H9 (cell line): Measurements from ENCODE around the gene PDE7B. TPM values are rescaled to one million over a fixed set of nuclear protein-coding genes. Genes with fewer than 3 reads are reported as not detected.

Experiments
- DNase-seq: peaks from one replicate; pipeline ENCODE4 v3.0.0-alpha.2; 2017
- H2AFZ ChIP-seq: one replicate; pipeline ENCODE4 v1.6.1; 2013; ENCODE audit warnings: mild to moderate bottlenecking, low read length, control low read depth, moderate library complexity
- H2AK5ac ChIP-seq: 2 replicates; pipeline ENCODE4 v1.6.1; 2013; ENCODE audit warnings: low read length, control low read depth, mixed read lengths; ENCODE audit not compliant: insufficient read length
- H2BK120ac ChIP-seq: one replicate; pipeline ENCODE4 v1.6.1; 2013; ENCODE audit warnings: low read depth, mild to moderate bottlenecking, low read length, control low read depth, inconsistent platforms; ENCODE audit not compliant: poor library complexity, severe bottlenecking
- H2BK12ac ChIP-seq: 2 replicates; pipeline ENCODE4 v1.6.1; 2013; ENCODE audit warnings: low read length, control low read depth, mixed read lengths, low read depth; ENCODE audit not compliant: insufficient read length
- H2BK15ac ChIP-seq: 2 replicates; pipeline ENCODE4 v1.6.1; 2013; ENCODE audit warnings: low read depth, low read length, control low read depth
- H2BK20ac ChIP-seq: one replicate; pipeline ENCODE4 v1.6.1; 2013; ENCODE audit warnings: low read depth, mild to moderate bottlenecking, low read length, control low read depth, inconsistent platforms; ENCODE audit not compliant: poor library complexity, severe bottlenecking
- H2BK5ac ChIP-seq: 2 replicates; pipeline ENCODE4 v1.6.1; 2013; ENCODE audit warnings: low read length, control low read depth, mixed read lengths; ENCODE audit not compliant: insufficient read length
- H3K14ac ChIP-seq: 2 replicates; pipeline ENCODE4 v1.6.1; 2013; ENCODE audit warnings: low read length, control low read depth; ENCODE audit not compliant: insufficient read depth
- H3K18ac ChIP-seq: 2 replicates; pipeline ENCODE4 v1.6.1; 2013; ENCODE audit warnings: low read depth, mild to moderate bottlenecking, mixed read lengths, low read length, control low read depth; ENCODE audit not compliant: insufficient read length
- H3K23ac ChIP-seq: 2 replicates; pipeline ENCODE4 v1.6.1; 2013; ENCODE audit warnings: low read length, control low read depth, mixed read lengths, low read depth; ENCODE audit not compliant: insufficient read length
- H3K23me2 ChIP-seq: 2 replicates; pipeline ENCODE4 v1.6.1; 2013; ENCODE audit warnings: low read depth, mild to moderate bottlenecking, mixed read lengths, low read length, control low read depth; ENCODE audit not compliant: insufficient read length, poor library complexity, severe bottlenecking
- H3K27ac ChIP-seq: 2 replicates; pipeline ENCODE4 v1.5.1; 2013; ENCODE audit warnings: low read length, control low read depth, mixed read lengths, low read depth; ENCODE audit not compliant: insufficient read length
- H3K27me3 ChIP-seq: 2 replicates; pipeline ENCODE4 v1.6.1; 2013; ENCODE audit warnings: low read length, control low read depth, inconsistent platforms; ENCODE audit not compliant: insufficient read depth
- H3K4ac ChIP-seq: 2 replicates; pipeline ENCODE4 v1.6.1; 2013; ENCODE audit warnings: low read depth, mild to moderate bottlenecking, control low read depth, inconsistent platforms, low read length, moderate library complexity
- H3K4me1 ChIP-seq: 2 replicates; pipeline ENCODE4 v1.6.1; 2013; ENCODE audit warnings: low read length, control low read depth, inconsistent platforms; ENCODE audit not compliant: insufficient read depth
- H3K4me2 ChIP-seq: 2 replicates; pipeline ENCODE4 v1.6.1; 2013; ENCODE audit warnings: low read length, control low read depth, mixed read lengths; ENCODE audit not compliant: insufficient read length, insufficient read depth
- H3K56ac ChIP-seq: 2 replicates; pipeline ENCODE4 v1.6.1; 2013; ENCODE audit warnings: low read depth, mild to moderate bottlenecking, mixed read lengths, low read length, control low read depth; ENCODE audit not compliant: insufficient read length
- H3K79me1 ChIP-seq: 2 replicates; pipeline ENCODE4 v1.6.1; 2013; ENCODE audit warnings: low read depth, mild to moderate bottlenecking, moderate library complexity, low read length, control low read depth, inconsistent platforms; ENCODE audit not compliant: insufficient read depth, poor library complexity, severe bottlenecking
- H3K79me2 ChIP-seq: 2 replicates; pipeline ENCODE4 v1.6.1; 2013; ENCODE audit warnings: low read length, control low read depth, inconsistent platforms; ENCODE audit not compliant: insufficient read depth
- H3K9ac ChIP-seq: 2 replicates; pipeline ENCODE4 v1.6.1; 2013; ENCODE audit warnings: low read length, control low read depth, mixed read lengths; ENCODE audit not compliant: insufficient read length; ENCODE audit errors: extremely low read depth
- H3K9me3 ChIP-seq: one replicate; pipeline ENCODE4 v1.6.1; 2013; ENCODE audit warnings: low read depth, low read length, inconsistent platforms; ENCODE audit not compliant: control insufficient read depth
- H3T11ph ChIP-seq: one replicate; pipeline ENCODE4 v1.6.1; 2013; ENCODE audit warnings: mild to moderate bottlenecking, low read length, control low read depth, inconsistent platforms
- H4K20me1 ChIP-seq: one replicate; pipeline ENCODE4 v1.6.1; 2013; ENCODE audit not compliant: control insufficient read depth, insufficient read length, insufficient read depth
- H4K5ac ChIP-seq: 2 replicates; pipeline ENCODE4 v1.6.1; 2013; ENCODE audit warnings: low read depth, mild to moderate bottlenecking, mixed read lengths, low read length, control low read depth; ENCODE audit not compliant: insufficient read length
- H4K8ac ChIP-seq: replicated peaks from 2 replicates; pipeline ENCODE4 v1.6.1; 2013; ENCODE audit warnings: low read length, control low read depth, mixed read lengths, low read depth; ENCODE audit not compliant: insufficient read length
- H4K91ac ChIP-seq: 2 replicates; pipeline ENCODE4 v1.6.1; 2013; ENCODE audit warnings: low read depth, mild to moderate bottlenecking, moderate library complexity, mixed read lengths, low read length, control low read depth; ENCODE audit not compliant: insufficient read length
- H3K27ac Mint-ChIP-seq, 3 experiments: 2 replicates in 2 of 3; 3 replicates in 1 of 3; pipeline ENCODE4 v1.8.0; 2020 to 2021; ENCODE audit warnings: mixed read lengths in 3 of 3, mild to moderate bottlenecking in 1 of 3, moderate library complexity in 1 of 3
- H3K27me3 Mint-ChIP-seq: 2 replicates; pipeline ENCODE4 v1.8.0; 2021; ENCODE audit warnings: low read depth, mild to moderate bottlenecking, moderate library complexity, mixed read lengths
- H3K36me3 Mint-ChIP-seq, 3 experiments: 2 replicates in 2 of 3; 3 replicates in 1 of 3; pipeline ENCODE4 v1.8.0; 2020 to 2021; ENCODE audit warnings: low read depth in 3 of 3, mixed read lengths in 3 of 3; ENCODE audit not compliant: insufficient read depth in 1 of 3
- H3K4me1 Mint-ChIP-seq, 2 experiments: 2 replicates each; pipeline ENCODE4 v1.8.0; 2020; ENCODE audit warnings: mixed read lengths in 2 of 2
- H3K4me3 Mint-ChIP-seq, 2 experiments: 2 replicates in 1 of 2; 3 replicates in 1 of 2; pipeline ENCODE4 v1.8.0; 2020 to 2021; ENCODE audit warnings: mild to moderate bottlenecking in 2 of 2, mixed read lengths in 2 of 2, moderate library complexity in 1 of 2
- H3K9me3 Mint-ChIP-seq, 2 experiments: 2 replicates in 1 of 2; 3 replicates in 1 of 2; pipeline ENCODE4 v1.8.0; 2020; ENCODE audit warnings: mild to moderate bottlenecking in 2 of 2, mixed read lengths in 2 of 2, moderate library complexity in 1 of 2
- WGBS: extraction: QIAGEN DNeasy Blood & Tissue Kit; methylation state at CpG from one replicate; pipeline ENCODE4 v1.1.7; 2013; ENCODE audit warnings: missing lambda C conversion rate, low lambda C conversion rate, mixed read lengths; ENCODE audit not compliant: insufficient read length; ENCODE audit errors: extremely low coverage; 5-methylcytosine and 5-hydroxymethylcytosine counted together
- total RNA-seq: library from RNA; stranded (reverse); gene quantifications from 2 replicates; pipeline ENCODE4 v1.2.1, GENCODE V29; 2021
- TF ChIP-seq, protein P1 (sequence below): fragments of 200-600 bp; sonication (generic); conservative IDR thresholded peaks from 3 replicates; pipeline ENCODE4 v1.8.0; 2021; ENCODE audit warnings: antibody characterized with exemption, mild to moderate bottlenecking

The PDE7B gene
- total RNA-seq, 1 experiment from 2014 or later, result not detected

DNA sequence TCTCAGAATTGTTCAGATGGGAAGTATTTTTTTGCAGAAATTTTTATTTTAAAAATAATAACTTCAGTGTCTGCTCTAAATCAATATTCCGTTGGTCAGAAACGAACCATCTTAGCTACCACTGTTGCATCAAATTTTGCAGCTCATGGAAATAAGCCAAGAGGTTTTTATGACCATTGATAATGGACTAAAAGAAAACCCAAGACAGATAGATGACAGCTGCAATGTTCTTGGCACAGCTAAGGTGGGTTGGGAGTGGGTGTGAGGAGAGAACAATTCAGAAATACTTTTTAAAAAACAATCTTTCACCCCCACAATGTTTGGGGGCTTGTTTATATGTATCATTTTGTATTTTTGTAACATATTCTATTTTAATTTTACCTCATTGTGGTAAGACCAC lies 121.1 kb downstream of the PDE7B start:
- DNase-seq, result no peak
- TF ChIP-seq, protein P1, sequence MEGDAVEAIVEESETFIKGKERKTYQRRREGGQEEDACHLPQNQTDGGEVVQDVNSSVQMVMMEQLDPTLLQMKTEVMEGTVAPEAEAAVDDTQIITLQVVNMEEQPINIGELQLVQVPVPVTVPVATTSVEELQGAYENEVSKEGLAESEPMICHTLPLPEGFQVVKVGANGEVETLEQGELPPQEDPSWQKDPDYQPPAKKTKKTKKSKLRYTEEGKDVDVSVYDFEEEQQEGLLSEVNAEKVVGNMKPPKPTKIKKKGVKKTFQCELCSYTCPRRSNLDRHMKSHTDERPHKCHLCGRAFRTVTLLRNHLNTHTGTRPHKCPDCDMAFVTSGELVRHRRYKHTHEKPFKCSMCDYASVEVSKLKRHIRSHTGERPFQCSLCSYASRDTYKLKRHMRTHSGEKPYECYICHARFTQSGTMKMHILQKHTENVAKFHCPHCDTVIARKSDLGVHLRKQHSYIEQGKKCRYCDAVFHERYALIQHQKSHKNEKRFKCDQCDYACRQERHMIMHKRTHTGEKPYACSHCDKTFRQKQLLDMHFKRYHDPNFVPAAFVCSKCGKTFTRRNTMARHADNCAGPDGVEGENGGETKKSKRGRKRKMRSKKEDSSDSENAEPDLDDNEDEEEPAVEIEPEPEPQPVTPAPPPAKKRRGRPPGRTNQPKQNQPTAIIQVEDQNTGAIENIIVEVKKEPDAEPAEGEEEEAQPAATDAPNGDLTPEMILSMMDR, result no peak
- Histone ChIP-seq H3T11ph (no peak overlapping the region), H4K5ac (no peak overlapping the region), H2BK15ac (no peak overlapping the region), H2BK20ac (no peak overlapping the region), H3K79me1 (no peaks in the 10 kb centered on the region), H3K27me3 (no peaks in the 10 kb centered on the region), H3K9me3 (no peaks in the 10 kb centered on the region), H3K79me2 (no peaks in the 10 kb centered on the region), H4K91ac (no peak overlapping the region), H3K18ac (no peak overlapping the region), H2AFZ (no peak overlapping the region), H3K9ac (no peak overlapping the region), H3K56ac (no peak overlapping the region), H3K27ac (no peak overlapping the region), H3K14ac (no peak overlapping the region), H2BK12ac (no peak overlapping the region), H2BK120ac (no peak overlapping the region), H2AK5ac (no peak overlapping the region), H3K23ac (no peak overlapping the region), H2BK5ac (no peak overlapping the region), H3K4me2 (no peak overlapping the region), H4K8ac (no peak overlapping the region), H3K23me2 (no peaks in the 10 kb centered on the region), H4K20me1 (no peaks in the 10 kb centered on the region), H3K4me1 (no peaks in the 10 kb centered on the region), H3K4ac (no peak overlapping the region)
- Mint-ChIP-seq H3K4me3 (no peak overlapping the region), H3K9me3 (no peaks in the 10 kb centered on the region; a peak in 1 of 5 replicates), H3K36me3 (no peaks in the 10 kb centered on the region; a peak in 1 of 7 replicates), H3K27ac (no peak overlapping the region), H3K4me1 (no peaks in the 10 kb centered on the region), H3K27me3 (no peaks in the 10 kb centered on the region)
- no CpG with 5 or more reads among the region's 2 CpGs for WGBS
